ENCODE data around the gene TEKT5. TPM values are rescaled to one million over a fixed set of nuclear protein-coding genes. Genes with fewer than 3 reads are reported as not detected.
A peak's percentile ranks its signal among the peaks of the same experiment; 100 is the strongest.

Gene TEKT5
- total RNA-seq, 2 donors from 2014 or later = 0.36 to 3.9 TPM

- Histone ChIP-seq H3K4me3 (no peak overlapping the region), H3K27ac (no peak overlapping the region), H3K9me3 (no peaks in the 10 kb centered on the region), H3K27me3 (replicated peaks; ENCODE audit: insufficient read depth) (no peaks in the 10 kb centered on the region), H3K4me1 (replicated peaks) (no peaks in the 10 kb centered on the region), H3K36me3 (no peaks in the 10 kb centered on the region)
- TF ChIP-seq POLR2A (IDR thresholded peaks at IDR 0.05) = no peak
- TF ChIP-seq POLR2AphosphoS5 (IDR thresholded peaks at IDR 0.05) = no peak
- TF ChIP-seq, protein P1, sequence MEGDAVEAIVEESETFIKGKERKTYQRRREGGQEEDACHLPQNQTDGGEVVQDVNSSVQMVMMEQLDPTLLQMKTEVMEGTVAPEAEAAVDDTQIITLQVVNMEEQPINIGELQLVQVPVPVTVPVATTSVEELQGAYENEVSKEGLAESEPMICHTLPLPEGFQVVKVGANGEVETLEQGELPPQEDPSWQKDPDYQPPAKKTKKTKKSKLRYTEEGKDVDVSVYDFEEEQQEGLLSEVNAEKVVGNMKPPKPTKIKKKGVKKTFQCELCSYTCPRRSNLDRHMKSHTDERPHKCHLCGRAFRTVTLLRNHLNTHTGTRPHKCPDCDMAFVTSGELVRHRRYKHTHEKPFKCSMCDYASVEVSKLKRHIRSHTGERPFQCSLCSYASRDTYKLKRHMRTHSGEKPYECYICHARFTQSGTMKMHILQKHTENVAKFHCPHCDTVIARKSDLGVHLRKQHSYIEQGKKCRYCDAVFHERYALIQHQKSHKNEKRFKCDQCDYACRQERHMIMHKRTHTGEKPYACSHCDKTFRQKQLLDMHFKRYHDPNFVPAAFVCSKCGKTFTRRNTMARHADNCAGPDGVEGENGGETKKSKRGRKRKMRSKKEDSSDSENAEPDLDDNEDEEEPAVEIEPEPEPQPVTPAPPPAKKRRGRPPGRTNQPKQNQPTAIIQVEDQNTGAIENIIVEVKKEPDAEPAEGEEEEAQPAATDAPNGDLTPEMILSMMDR (IDR thresholded peaks at IDR 0.05) = no peak
- WGBS = 49% methylated on average over 5 of the region's 5 CpGs
- no peak for DNase-seq (ENCODE audit: low spot score)
- intact Hi-C loops (cut with DNase I) = no loop called here
These were observed 105.6 kb downstream of the TEKT5 start for GRCh38 chr16:10589109-10589508.

DNA sequence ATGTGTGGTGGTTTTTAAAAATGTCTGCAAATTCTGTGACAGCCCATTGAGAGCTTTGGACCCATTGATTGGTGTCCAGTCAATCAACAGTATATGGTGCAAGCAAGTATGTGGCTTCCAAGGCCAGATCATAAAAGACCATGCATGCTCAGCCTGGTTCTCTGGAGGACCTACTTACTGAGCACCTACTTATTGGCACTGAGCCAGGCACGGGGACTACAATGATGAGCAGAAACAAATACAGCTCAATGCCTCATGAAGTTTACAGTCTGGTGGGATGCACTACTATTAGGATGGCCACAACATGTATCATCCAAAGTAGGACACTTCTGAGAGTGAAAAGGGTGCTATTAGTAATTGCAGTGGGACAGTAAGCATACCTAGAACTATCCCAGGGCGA lies 107.1 kb downstream of the TEKT5 start:
- TF ChIP-seq, protein P1 (IDR thresholded peaks at IDR 0.05) = no peak
- TF ChIP-seq POLR2A (IDR thresholded peaks at IDR 0.05) (no peak), POLR2AphosphoS5 (IDR thresholded peaks at IDR 0.05) (no peak)
- Histone ChIP-seq H3K36me3 (no peaks in the 10 kb centered on the region), H3K27ac (no peak overlapping the region), H3K4me3 (no peak overlapping the region), H3K27me3 (replicated peaks; ENCODE audit: insufficient read depth) (no peaks in the 10 kb centered on the region), H3K4me1 (replicated peaks) (no peaks in the 10 kb centered on the region), H3K9me3 (no peaks in the 10 kb centered on the region)
- no peak for DNase-seq (ENCODE audit: low spot score)
- WGBS = 67% methylated on average over 2 of the region's 2 CpGs
- intact Hi-C loops (cut with DNase I) = no loop called here

DNA sequence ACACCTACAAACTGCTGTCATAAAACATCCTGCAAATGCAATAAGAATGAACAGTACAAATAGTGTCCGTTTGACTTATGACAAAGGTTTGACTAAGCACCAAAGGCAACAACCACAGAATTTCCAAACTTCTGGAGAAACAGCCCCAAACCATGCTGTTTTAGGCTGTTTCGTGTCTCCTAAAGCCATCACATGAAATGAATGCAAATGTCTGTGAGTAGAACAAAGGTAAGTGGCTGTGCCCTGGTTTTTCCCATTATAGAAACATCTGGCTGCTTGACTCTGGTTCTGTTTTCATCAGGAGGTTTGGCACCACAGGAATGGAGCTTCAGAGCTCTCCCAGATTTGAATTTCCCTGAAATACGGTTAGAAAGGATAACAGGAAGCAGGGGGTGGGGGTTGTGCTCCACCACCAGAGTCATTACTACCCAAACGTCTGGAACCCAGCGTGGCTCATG lies 109.7 kb downstream of the TEKT5 start:
- no peaks in the 10 kb centered on the region for H3K9me3 ChIP-seq
- H3K4me1 ChIP-seq (replicated peaks) = no peaks in the 10 kb centered on the region
- H3K36me3 ChIP-seq = no peaks in the 10 kb centered on the region
- intact Hi-C loops (cut with DNase I) = loop anchor here (5.0 kb wide), 1 partner anchor 152 kb away; no protein-coding TSS in a partner anchor
- no peak for DNase-seq (ENCODE audit: low spot score)
- TF ChIP-seq, protein P1 (IDR thresholded peaks at IDR 0.05) = no peak
- TF ChIP-seq POLR2A (IDR thresholded peaks at IDR 0.05) (no peak), POLR2AphosphoS5 (IDR thresholded peaks at IDR 0.05) (no peak)
- no peaks in the 10 kb centered on the region for H3K27me3 ChIP-seq (replicated peaks; ENCODE audit: insufficient read depth)
- no peak overlapping the region for H3K27ac ChIP-seq
- no peak overlapping the region for H3K4me3 ChIP-seq
- whole genome bisulfite sequencing = 42% methylated on average over 5 of the region's 5 CpGs

DNA sequence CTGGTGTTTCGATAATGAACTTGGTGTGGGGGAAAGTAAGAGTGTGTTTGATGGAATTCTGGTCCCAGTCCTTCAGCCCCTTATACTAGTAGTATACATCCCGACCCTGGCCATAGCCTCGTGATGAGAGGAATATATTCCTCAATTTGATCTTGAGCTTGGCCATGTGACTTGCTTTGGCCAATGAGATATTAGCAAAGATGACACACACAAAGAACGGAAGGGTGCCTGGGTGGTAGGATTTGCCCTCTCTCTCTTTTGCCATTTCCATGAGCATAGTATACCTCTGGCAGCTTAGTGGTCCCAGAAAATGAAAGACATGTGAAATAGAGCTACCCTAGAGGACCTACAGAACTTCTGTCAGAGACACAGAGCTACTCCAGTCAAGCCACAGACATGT lies 111.5 kb downstream of the TEKT5 start:
- no peak overlapping the region for H3K27ac ChIP-seq
- H3K9me3 ChIP-seq = no peaks in the 10 kb centered on the region
- no peak overlapping the region for H3K4me3 ChIP-seq
- H3K27me3 ChIP-seq (replicated peaks; ENCODE audit: insufficient read depth) = no peaks in the 10 kb centered on the region
- 85% methylated on average over 4 of the region's 4 CpGs for WGBS
- intact Hi-C loops (cut with DNase I) = loop anchor here (5.0 kb wide), 1 partner anchor 154 kb away; no protein-coding TSS in a partner anchor
- peaks cover under 1% of the 10 kb centered on the region for H3K4me1 ChIP-seq (replicated peaks)
- TF ChIP-seq POLR2A (IDR thresholded peaks at IDR 0.05) = no peak
- TF ChIP-seq, protein P1 (IDR thresholded peaks at IDR 0.05) = no peak
- no peak for TF ChIP-seq POLR2AphosphoS5 (IDR thresholded peaks at IDR 0.05)
- H3K36me3 ChIP-seq = no peaks in the 10 kb centered on the region
- no peak for DNase-seq (ENCODE audit: low spot score)

DNA sequence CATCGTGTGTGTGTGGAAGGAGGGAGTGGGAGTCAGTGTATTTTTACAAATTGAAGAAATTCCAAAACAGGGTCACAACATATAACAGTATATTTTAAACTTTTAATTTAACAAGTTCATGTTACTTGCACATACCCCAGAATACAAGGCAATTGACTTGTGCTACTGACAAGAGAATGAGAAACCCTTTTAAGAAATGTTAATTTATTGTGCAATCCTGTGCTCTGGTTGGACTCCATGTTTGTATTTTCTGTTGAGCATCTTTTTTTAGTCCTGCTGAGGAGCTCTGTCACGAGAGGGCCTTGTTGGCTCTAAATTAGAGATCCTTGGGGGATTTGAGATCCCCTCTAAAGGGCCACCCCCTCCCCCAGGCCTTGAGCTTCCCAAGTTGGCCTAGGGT lies 113.2 kb downstream of the TEKT5 start:
- no peaks in the 10 kb centered on the region for H3K27me3 ChIP-seq (replicated peaks; ENCODE audit: insufficient read depth)
- TF ChIP-seq POLR2AphosphoS5 (IDR thresholded peaks at IDR 0.05) (no peak), POLR2A (IDR thresholded peaks at IDR 0.05) (no peak)
- TF ChIP-seq, protein P1 (IDR thresholded peaks at IDR 0.05) = no peak
- WGBS = 54% methylated on average over 2 of the region's 2 CpGs
- H3K4me1 ChIP-seq (replicated peaks) = peaks cover 16% of the 10 kb centered on the region
- intact Hi-C loops (cut with DNase I) = loop anchor here (5.0 kb wide), 1 partner anchor 156 kb away; no protein-coding TSS in a partner anchor
- no peak for DNase-seq (ENCODE audit: low spot score)
- H3K27ac ChIP-seq = peak overlapping the region; percentile 99
- H3K9me3 ChIP-seq = no peaks in the 10 kb centered on the region
- no peaks in the 10 kb centered on the region for H3K36me3 ChIP-seq
- H3K4me3 ChIP-seq = no peak overlapping the region
